ENCODE results near the gene CCDC61.

- TF ChIP-seq CTCF (IDR thresholded peaks at IDR 0.05): no peak
- TF ChIP-seq POLR2A (IDR thresholded peaks at IDR 0.05): no peak
Observed at GRCh38 chr19:46056536-46056935, 61.3 kb downstream of the CCDC61 start.

Measured in body of pancreas (tissue), 4 donors.